GM18502 (cell line): ENCODE measurements around the gene FAM184A.
A peak's percentile ranks its signal among the peaks of the same experiment; 100 is the strongest.
"Not testable (repeated sequence)": the region's sequence is repeated elsewhere in the genome, so short reads cannot be mapped to it uniquely, and the experiment has no call there.

ENCODE experiments used
- ATAC-seq: cut with Tn5 transposase; IDR thresholded peaks from one replicate; pipeline ENCODE4 v1.9.1; 2021; ENCODE audit warnings: mild to moderate bottlenecking; ENCODE audit not compliant: unreplicated experiment, poor library complexity

Gene FAM184A

DNA sequence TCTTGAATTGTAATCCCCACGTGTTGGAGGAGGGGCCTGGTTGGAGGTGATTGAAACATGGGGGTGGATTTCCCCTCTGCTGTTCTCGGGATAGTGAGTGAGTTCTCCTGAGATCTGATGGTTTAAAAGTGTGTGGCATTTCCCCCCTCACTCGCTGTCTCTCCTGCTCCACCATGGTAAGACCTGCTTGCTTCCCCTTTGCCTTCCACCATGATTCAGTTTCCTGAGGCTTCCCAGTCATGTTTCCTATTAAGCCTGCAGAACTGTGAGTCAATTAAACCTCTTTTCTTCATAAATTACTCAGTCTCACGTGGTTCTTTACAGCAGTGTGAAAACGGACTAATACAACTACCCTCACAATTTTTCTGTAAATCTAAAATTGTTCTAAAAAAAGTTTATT lies 26.8 kb upstream of the FAM184A start:
- no peak for ATAC-seq

DNA sequence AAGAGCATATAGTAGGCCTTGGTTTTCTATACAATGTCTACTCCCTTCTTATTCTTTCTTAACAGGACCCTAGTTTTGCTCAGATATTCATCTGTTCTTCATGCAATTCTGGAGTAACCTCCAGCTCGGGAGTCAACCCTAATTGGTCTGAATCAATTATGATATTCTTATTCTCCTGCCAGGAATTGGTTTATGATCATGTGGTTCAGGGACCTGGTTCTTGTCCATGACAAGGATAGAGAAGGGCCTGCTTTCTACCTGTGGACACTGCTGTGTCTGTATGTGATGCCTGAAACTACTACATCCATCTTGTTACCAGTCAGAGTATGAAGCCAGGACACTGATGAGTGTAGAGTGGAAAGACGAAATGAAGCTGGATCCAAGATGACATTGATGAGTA lies 24.4 kb upstream of the FAM184A start:
- ATAC-seq = no peak

- no peak for ATAC-seq
Observed at GRCh38 chr6:119100115-119100514, 21.7 kb upstream of the FAM184A start.

GRCh38 chr6:119097815-119098361 lies 19.4 kb upstream of the FAM184A start:
- not testable (repeated sequence) for ATAC-seq

GRCh38 chr6:119096721-119097565 lies 18.5 kb upstream of the FAM184A start:
- ATAC-seq = no peak

- ATAC-seq = no peak
Observed at GRCh38 chr6:119090256-119090655, 11.8 kb upstream of the FAM184A start.

- no peak for ATAC-seq
Observed at GRCh38 chr6:119084784-119085183, 6.3 kb upstream of the FAM184A start.

DNA sequence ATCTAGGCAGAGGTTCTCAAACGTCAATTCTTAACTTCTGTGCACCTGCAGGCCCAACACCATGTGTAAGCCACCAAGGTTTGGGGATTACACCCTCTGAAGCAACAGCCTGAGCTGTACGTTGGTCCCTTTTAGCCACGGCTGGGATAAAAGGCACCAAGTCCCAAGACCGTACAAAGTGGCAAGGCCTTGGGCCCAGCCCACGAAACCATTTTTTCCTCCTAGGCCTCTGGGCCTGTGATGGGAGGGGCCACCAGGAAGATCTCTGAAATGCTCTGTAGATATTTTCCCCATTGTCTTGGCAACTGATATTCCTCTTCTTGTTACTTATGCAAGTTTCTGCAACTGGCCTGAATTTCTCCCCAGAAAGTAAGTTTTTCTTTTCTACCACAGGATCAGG lies 4.5 kb upstream of the FAM184A start:
- ATAC-seq = no peak

DNA sequence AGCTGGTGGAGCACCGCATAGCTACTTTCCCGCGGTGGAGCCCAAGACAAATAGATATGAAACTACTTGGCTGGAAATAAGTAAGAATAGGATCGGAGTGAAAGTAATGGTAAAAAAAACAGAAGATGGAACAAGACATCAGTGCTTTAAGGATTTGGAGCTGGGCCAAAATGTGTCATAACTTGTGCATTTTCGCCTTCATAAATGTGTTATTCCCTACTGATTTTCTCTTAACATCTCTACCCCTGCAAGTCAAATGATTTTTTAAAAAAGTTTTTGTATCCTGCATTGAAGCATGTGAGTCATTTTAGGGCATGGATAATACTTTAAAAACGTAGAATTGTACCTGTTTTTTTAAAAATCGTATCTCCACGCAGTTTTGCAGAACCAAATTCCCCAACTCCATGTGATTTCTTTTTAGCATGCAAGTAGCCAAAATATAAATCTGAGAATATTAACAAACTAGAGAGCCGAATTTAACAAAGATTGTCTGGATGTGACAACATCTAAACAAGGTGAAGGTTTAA lies 882 bp upstream of the FAM184A start:
- ATAC-seq = no peak

DNA sequence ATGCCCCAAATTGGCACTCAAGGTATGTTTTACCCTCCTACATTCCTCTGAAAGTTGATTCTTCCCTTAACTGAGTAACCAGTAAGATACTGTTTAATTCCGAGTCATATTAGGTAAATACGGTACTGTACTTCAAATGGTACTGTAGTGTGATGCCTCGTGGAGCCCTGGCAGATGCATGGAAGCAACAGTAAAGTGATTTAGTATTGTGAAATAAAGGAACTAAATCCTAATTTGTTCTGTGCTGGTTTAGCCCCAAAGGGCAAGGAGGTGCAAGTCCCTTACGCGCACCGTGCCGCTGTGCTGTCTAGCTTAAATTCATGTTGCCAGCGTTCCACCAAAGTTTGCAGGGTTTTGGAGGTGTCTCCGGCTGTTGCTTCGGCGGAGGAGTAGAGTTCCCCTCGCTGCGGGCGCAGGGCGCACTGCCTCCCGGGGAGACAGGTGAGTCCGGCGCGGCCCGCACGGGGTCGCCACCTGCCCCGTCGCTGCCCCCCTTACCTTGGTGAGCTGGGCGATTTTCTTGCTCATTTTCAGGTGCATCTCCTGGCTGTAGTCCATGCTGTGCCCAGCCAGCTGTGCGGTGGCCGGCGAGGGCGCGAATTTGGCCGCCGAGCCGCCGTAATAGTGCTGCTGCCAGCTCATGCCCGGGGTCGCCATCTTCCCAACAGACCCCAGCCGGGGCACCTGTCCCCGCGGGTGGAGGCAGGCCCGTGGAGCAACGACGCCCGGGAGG lies 655 bp downstream of the FAM184A start:
- peak; percentile 33 for ATAC-seq

DNA sequence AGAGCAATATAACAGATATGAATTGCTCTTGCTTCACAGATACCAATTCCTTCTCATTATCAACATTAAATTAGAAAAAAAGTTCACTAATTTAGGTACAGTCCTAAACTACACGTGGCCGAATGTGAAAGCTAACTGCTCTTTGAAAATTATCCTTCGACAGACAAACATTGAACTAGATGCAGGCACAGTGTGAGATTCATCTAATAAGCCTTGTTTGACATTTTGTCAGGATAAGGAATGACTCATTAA lies 1.1 kb downstream of the FAM184A start:
- ATAC-seq = no peak

GRCh38 chr6:119076576-119077390 lies 1.7 kb downstream of the FAM184A start:
- no peak for ATAC-seq

DNA sequence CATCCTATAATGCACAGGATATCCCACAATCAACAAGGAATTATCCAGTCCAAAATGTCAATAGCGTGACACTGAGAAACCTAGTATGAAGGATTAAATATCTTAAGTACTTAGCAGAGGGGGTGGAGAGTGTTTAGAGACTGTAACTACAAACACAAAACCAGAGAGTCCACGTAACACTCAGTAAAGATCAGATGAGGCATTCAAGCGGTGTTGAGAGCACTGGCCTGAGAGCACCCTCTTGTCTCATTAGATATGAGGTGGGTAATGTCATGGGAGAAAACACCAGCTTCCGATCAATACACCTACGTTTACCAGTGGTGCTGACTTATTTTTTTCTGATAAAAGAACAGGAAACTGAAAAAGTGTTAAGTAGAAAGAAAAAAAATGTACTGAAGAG lies 2.3 kb downstream of the FAM184A start:
- no peak for ATAC-seq

- no peak for ATAC-seq
Observed at GRCh38 chr6:119075200-119075981, 3.1 kb downstream of the FAM184A start.

DNA sequence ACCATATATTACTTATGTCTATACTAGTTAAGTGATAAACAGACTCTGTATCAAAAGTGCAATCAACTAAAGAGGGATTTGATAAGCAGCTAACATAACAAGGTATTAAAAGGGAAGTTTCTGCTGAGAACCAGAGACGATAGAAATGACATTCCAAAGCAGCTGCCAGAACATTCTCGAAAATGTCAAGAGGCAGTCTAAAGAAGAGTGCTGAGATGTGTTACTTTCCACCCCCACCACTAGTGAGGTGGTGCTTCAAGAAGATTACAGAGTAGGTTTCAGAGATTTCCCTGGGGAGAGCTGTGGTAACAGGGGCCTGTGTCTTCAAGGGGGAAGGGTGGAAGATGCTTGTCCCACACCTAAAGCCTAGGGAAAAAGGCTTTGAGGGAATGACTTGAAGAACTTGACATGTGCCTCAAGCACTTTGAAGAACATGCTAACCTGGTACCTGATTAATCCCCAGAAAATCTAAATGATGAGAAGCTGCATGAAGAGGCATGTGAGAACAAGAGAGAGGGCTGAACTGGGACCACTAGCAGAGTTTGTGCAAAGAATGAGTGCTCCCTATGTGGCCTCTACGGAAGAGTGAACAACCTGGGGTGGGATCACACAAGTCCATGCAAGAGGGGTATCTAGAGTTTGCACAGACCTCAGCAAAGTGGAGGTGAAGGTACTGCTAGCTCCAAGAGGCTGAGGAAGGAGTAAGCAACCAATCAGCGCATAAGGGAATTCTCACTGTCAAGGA lies 5.0 kb downstream of the FAM184A start:
- no peak for ATAC-seq

- no peak for ATAC-seq
Observed at GRCh38 chr6:119071576-119071975, 6.9 kb downstream of the FAM184A start.

GRCh38 chr6:119067091-119067490 lies 11.4 kb downstream of the FAM184A start:
- no peak for ATAC-seq

- no peak for ATAC-seq
Observed at GRCh38 chr6:119066517-119066916, 11.9 kb downstream of the FAM184A start.

- no peak for ATAC-seq
Observed at GRCh38 chr6:119065955-119066354, 12.5 kb downstream of the FAM184A start.
